Activated gamma-delta T cell treated with Interleukin-2 at 50 U/mL for 16 hours (primary cell): ENCODE data around the gene ZNF385B.
"Not testable (repeated sequence)": the region's sequence is repeated elsewhere in the genome, so short reads cannot be mapped to it uniquely, and the experiment has no call there.

Source experiments
- DNase-seq: peaks from one replicate; pipeline ENCODE4 v3.0.0-alpha.2; 2020

ZNF385B gene

GRCh38 chr2:179861416-179862067, at the start of gene ZNF385B:
ZNF385B (minus strand) TSS chr2:179861612.
- no peak for DNase-seq

- no peak for DNase-seq
Measured at GRCh38 chr2:179910735-179911113, 49.3 kb upstream of the ZNF385B start.

GRCh38 chr2:179909845-179910734, 48.7 kb upstream of the ZNF385B start:
- DNase-seq = no peak

- DNase-seq = no peak
Measured at GRCh38 chr2:179900655-179901054, 39.2 kb upstream of the ZNF385B start.

GRCh38 chr2:179899666-179900065, 38.3 kb upstream of the ZNF385B start:
- DNase-seq = no peak

- no peak for DNase-seq
Measured at GRCh38 chr2:179898873-179899272, 37.5 kb upstream of the ZNF385B start.

GRCh38 chr2:179893616-179894015, 32.2 kb upstream of the ZNF385B start:
- no peak for DNase-seq

- DNase-seq = no peak
Measured at GRCh38 chr2:179891237-179891636, 29.8 kb upstream of the ZNF385B start.

- DNase-seq = no peak
Measured at GRCh38 chr2:179890666-179891065, 29.3 kb upstream of the ZNF385B start.

- not testable (repeated sequence) for DNase-seq
Measured at GRCh38 chr2:179888642-179889041, 27.2 kb upstream of the ZNF385B start.

- no peak for DNase-seq
Measured at GRCh38 chr2:179884193-179884592, 22.8 kb upstream of the ZNF385B start.

- no peak for DNase-seq
Measured at GRCh38 chr2:179882851-179883806, 21.7 kb upstream of the ZNF385B start.

GRCh38 chr2:179877601-179878364, 16.4 kb upstream of the ZNF385B start:
- DNase-seq = no peak

- no peak for DNase-seq
Measured at GRCh38 chr2:179876266-179876665, 14.9 kb upstream of the ZNF385B start.

GRCh38 chr2:179875864-179876263, 14.5 kb upstream of the ZNF385B start:
- DNase-seq = no peak

GRCh38 chr2:179862898-179863458, 1.6 kb upstream of the ZNF385B start:
- no peak for DNase-seq

GRCh38 chr2:179861027-179861415, 391 bp downstream of the ZNF385B start:
- DNase-seq = no peak

- DNase-seq = no peak
Measured at GRCh38 chr2:179860255-179861026, 971 bp downstream of the ZNF385B start.

GRCh38 chr2:179859523-179859922, 1.9 kb downstream of the ZNF385B start:
- no peak for DNase-seq

GRCh38 chr2:179857236-179857635, 4.2 kb downstream of the ZNF385B start:
- no peak for DNase-seq

- no peak for DNase-seq
Measured at GRCh38 chr2:179856205-179856604, 5.2 kb downstream of the ZNF385B start.
